Liver (tissue), 9 donors: ENCODE measurements around the gene KRT32. TPM values are rescaled to one million over a fixed set of nuclear protein-coding genes. Genes with fewer than 3 reads are reported as not detected.

Source experiments
- DNase-seq: peaks from one replicate; pipeline ENCODE4 v3.0.0-alpha.2; 2017; ENCODE audit warnings: low spot score
- H3K27ac ChIP-seq, 2 donors: one replicate each; pipeline ENCODE4 v1.7.0; 2013; ENCODE audit warnings: inconsistent platforms in 2 of 2, low read length in 2 of 2, control low read depth in 1 of 2, low read depth in 1 of 2, mild to moderate bottlenecking in 1 of 2
- H3K27me3 ChIP-seq, 4 donors: one replicate each; pipeline versions ENCODE4 v1.6.1 to v1.7.0; 2013; ENCODE audit warnings: low read length in 3 of 4, inconsistent platforms in 1 of 4, mild to moderate bottlenecking in 1 of 4, moderate library complexity in 1 of 4; ENCODE audit not compliant: control insufficient read depth in 4 of 4, insufficient read depth in 4 of 4
- H3K36me3 ChIP-seq, 4 donors: one replicate each; pipeline versions ENCODE4 v1.6.1 to v1.7.0; 2013; ENCODE audit warnings: low read length in 3 of 4, mild to moderate bottlenecking in 3 of 4, low read depth in 1 of 4, moderate library complexity in 1 of 4; ENCODE audit not compliant: control insufficient read depth in 4 of 4, insufficient read depth in 3 of 4
- H3K4me1 ChIP-seq, 4 donors: one replicate each; pipeline versions ENCODE4 v1.6.1 to v1.7.0; 2013; ENCODE audit warnings: low read length in 3 of 4, mild to moderate bottlenecking in 3 of 4, moderate library complexity in 1 of 4; ENCODE audit not compliant: control insufficient read depth in 4 of 4, insufficient read depth in 4 of 4
- H3K4me3 ChIP-seq, 3 donors: one replicate each; pipeline versions ENCODE4 v1.6.1 to v1.7.0; 2013; ENCODE audit warnings: low read length in 3 of 3, control low read depth in 1 of 3, low read depth in 1 of 3, mild to moderate bottlenecking in 1 of 3
- H3K9ac ChIP-seq, 2 donors: one replicate each; pipeline ENCODE4 v1.7.0; 2013; ENCODE audit warnings: low read length in 2 of 2, mild to moderate bottlenecking in 2 of 2, moderate library complexity in 2 of 2, control low read depth in 1 of 2, low read depth in 1 of 2
- H3K9me3 ChIP-seq, 4 donors: one replicate each; pipeline versions ENCODE4 v1.6.1 to v1.7.0; 2013; ENCODE audit warnings: low read length in 3 of 4; ENCODE audit not compliant: control insufficient read depth in 4 of 4
- ATF3 ChIP-seq: IDR thresholded peaks from 2 replicates; pipeline ENCODE4 v1.6.1; 2016; ENCODE audit warnings: antibody characterized with exemption
- CTCF ChIP-seq: fragments of 150-350 bp; IDR thresholded peaks from 2 replicates; pipeline ENCODE4 v1.5.1; 2017; ENCODE audit warnings: improper control_type of control experiment, low read depth, low read length; ENCODE audit not compliant: missing input control
- EGR1 ChIP-seq, 2 donors: IDR thresholded peaks; 2 replicates each; pipeline ENCODE4 v1.6.1; 2016 to 2018; ENCODE audit warnings: antibody characterized with exemption in 2 of 2, low read depth in 2 of 2
- FOXA1 ChIP-seq: IDR thresholded peaks from 2 replicates; pipeline ENCODE4 v1.6.1; 2016; ENCODE audit warnings: antibody characterized with exemption
- FOXA2 ChIP-seq: IDR thresholded peaks from 2 replicates; pipeline ENCODE4 v1.6.1; 2016; ENCODE audit warnings: antibody characterized with exemption
- GABPA ChIP-seq, 2 donors: IDR thresholded peaks in 1 of 2; conservative IDR thresholded peaks in 1 of 2; 2 replicates each; pipeline ENCODE4 v1.6.1; 2016; ENCODE audit warnings: antibody characterized with exemption in 2 of 2, mild to moderate bottlenecking in 1 of 2, moderate library complexity in 1 of 2
- HNF4G ChIP-seq: IDR thresholded peaks from 2 replicates; pipeline ENCODE4 v1.6.1; 2016; ENCODE audit warnings: antibody characterized with exemption
- JUND ChIP-seq, 2 donors: IDR thresholded peaks; 2 replicates each; pipeline ENCODE4 v1.6.1; 2016; ENCODE audit warnings: antibody characterized with exemption in 2 of 2
- MAX ChIP-seq: IDR thresholded peaks from 2 replicates; pipeline ENCODE4 v1.6.1; 2016; ENCODE audit warnings: antibody characterized with exemption
- NR2F2 ChIP-seq: IDR thresholded peaks from 2 replicates; pipeline ENCODE4 v1.6.1; 2016; ENCODE audit warnings: antibody characterized with exemption
- RAD21 ChIP-seq, 2 donors: IDR thresholded peaks; 2 replicates each; pipeline ENCODE4 v1.6.1; 2016; ENCODE audit warnings: antibody characterized with exemption in 2 of 2, mild to moderate bottlenecking in 2 of 2
- REST ChIP-seq: IDR thresholded peaks from 2 replicates; pipeline ENCODE4 v1.6.1; 2016; ENCODE audit warnings: antibody characterized with exemption, mild to moderate bottlenecking
- RXRA ChIP-seq, 2 donors: IDR thresholded peaks; 2 replicates each; pipeline ENCODE4 v1.6.1; 2017 to 2018; ENCODE audit warnings: antibody characterized with exemption in 2 of 2, mild to moderate bottlenecking in 1 of 2
- SP1 ChIP-seq: IDR thresholded peaks from 2 replicates; pipeline ENCODE4 v1.6.1; 2018; ENCODE audit warnings: antibody characterized with exemption, mild to moderate bottlenecking
- TAF1 ChIP-seq: conservative IDR thresholded peaks from 2 replicates; pipeline ENCODE4 v1.6.1; 2016; ENCODE audit warnings: antibody characterized with exemption, mild to moderate bottlenecking
- YY1 ChIP-seq: IDR thresholded peaks from 2 replicates; pipeline ENCODE4 v1.6.1; 2016; ENCODE audit warnings: antibody characterized with exemption, mild to moderate bottlenecking
- ZBTB33 ChIP-seq: IDR thresholded peaks from 2 replicates; pipeline ENCODE4 v1.6.1; 2016; ENCODE audit warnings: antibody characterized with exemption
- WGBS: extraction: QIAGEN DNeasy Blood & Tissue Kit; methylation state at CpG from one replicate; pipeline ENCODE4 v1.1.7; 2013; 5-methylcytosine and 5-hydroxymethylcytosine counted together
- polyA plus RNA-seq, 2 donors: library from polyadenylated mRNA; stranded (reverse) in 1 of 2; unstranded in 1 of 2; fragments of 200-250 nt in 1 of 2; fragments of >200 nt in 1 of 2; fragmentation: Nextera tagmentation in 1 of 2; extraction: Ambion mirVana in 1 of 2; gene quantifications; one replicate each; pipeline versions ENCODE4 v1.2.1 to v1.2.3, GENCODE V29; 2013 to 2015
- total RNA-seq, 2 donors: library from RNA; depleted of rRNA; stranded (reverse); fragments of >200 nt; gene quantifications; one replicate each; pipeline ENCODE4 v1.2.3, GENCODE V29; 2014
- donor health status: healthy.
- donor health status: healthy.
- donor health status: healthy.
- donor health status: healthy.
- donor health status: healthy.

Gene KRT32
- total and polyA plus RNA-seq, 4 donors = not detected

GRCh38 chr17:41483531-41483930, 16.3 kb upstream of the KRT32 start:
- 72% methylated on average over 9 of the region's 9 CpGs for WGBS
- no peak overlapping the region for H3K9ac ChIP-seq
- H3K4me1 ChIP-seq = no peaks in the 10 kb centered on the region
- no peak overlapping the region for H3K27ac ChIP-seq
- H3K27me3 ChIP-seq = no peaks in the 10 kb centered on the region
- no peaks in the 10 kb centered on the region for H3K36me3 ChIP-seq
- no peak overlapping the region for H3K4me3 ChIP-seq
- no peaks in the 10 kb centered on the region for H3K9me3 ChIP-seq
- TF ChIP-seq ATF3 (no peak), GABPA (IDR thresholded peaks at IDR 0.05 in 1 of 2, conservative IDR thresholded peaks at IDR 0.05 in 1 of 2) (no peak), EGR1 (IDR thresholded peaks at IDR 0.05; ENCODE audit: low read depth in 2 of 2) (no peak), JUND (IDR thresholded peaks at IDR 0.05) (no peak), SP1 (no peak), YY1 (no peak), FOXA2 (no peak), REST (no peak), CTCF (no peak), RAD21 (IDR thresholded peaks at IDR 0.05) (no peak), FOXA1 (no peak), HNF4G (no peak), TAF1 (no peak), NR2F2 (no peak)
- DNase-seq = no peak

- DNase-seq = no peak
- Histone ChIP-seq H3K36me3 (no peaks in the 10 kb centered on the region), H3K27ac (no peak within 1 kb of the TSS), H3K27me3 (no peaks in the 10 kb centered on the region), H3K9ac (no peak within 1 kb of the TSS), H3K4me1 (no peaks in the 10 kb centered on the region), H3K4me3 (no peak within 1 kb of the TSS), H3K9me3 (no peaks in the 10 kb centered on the region)
- WGBS = over 99% methylated on average over 2 of the region's 2 CpGs
- no peak for TF ChIP-seq CTCF
- TF ChIP-seq JUND (IDR thresholded peaks at IDR 0.05) = no peak
- no peak for TF ChIP-seq REST
- TF ChIP-seq MAX = no peak
- TF ChIP-seq RAD21 (IDR thresholded peaks at IDR 0.05) = no peak
- no peak for TF ChIP-seq EGR1 (IDR thresholded peaks at IDR 0.05; ENCODE audit: low read depth in 2 of 2)
- TF ChIP-seq SP1 = no peak
- TF ChIP-seq FOXA1 = no peak
- no peak for TF ChIP-seq RXRA (IDR thresholded peaks at IDR 0.05)
- no peak for TF ChIP-seq ZBTB33
- TF ChIP-seq ATF3 = no peak
- no peak for TF ChIP-seq TAF1
- no peak for TF ChIP-seq GABPA (IDR thresholded peaks at IDR 0.05 in 1 of 2, conservative IDR thresholded peaks at IDR 0.05 in 1 of 2)
- TF ChIP-seq FOXA2 = no peak
- TF ChIP-seq YY1 = no peak
- no peak for TF ChIP-seq HNF4G
Measured at GRCh38 chr17:41481036-41481435, 13.8 kb upstream of the KRT32 start, which contains the start of gene KRT35. Gene KRT35, minus strand, starts transcription at chr17:41481151. Its CDS starts 54 bp downstream, at chr17:41481097.
